Ecto neural progenitor cell (in vitro differentiated cells): ENCODE data around the gene NAV2.
A peak's percentile ranks its signal among the peaks of the same experiment; 100 is the strongest.
"Not testable (repeated sequence)": the region's sequence is repeated elsewhere in the genome, so short reads cannot be mapped to it uniquely, and the experiment has no call there.

Experiments
- DNase-seq: peaks from one replicate; pipeline ENCODE4 v3.0.0-alpha.2; 2018; ENCODE audit warnings: low spot score

NAV2 gene

DNA sequence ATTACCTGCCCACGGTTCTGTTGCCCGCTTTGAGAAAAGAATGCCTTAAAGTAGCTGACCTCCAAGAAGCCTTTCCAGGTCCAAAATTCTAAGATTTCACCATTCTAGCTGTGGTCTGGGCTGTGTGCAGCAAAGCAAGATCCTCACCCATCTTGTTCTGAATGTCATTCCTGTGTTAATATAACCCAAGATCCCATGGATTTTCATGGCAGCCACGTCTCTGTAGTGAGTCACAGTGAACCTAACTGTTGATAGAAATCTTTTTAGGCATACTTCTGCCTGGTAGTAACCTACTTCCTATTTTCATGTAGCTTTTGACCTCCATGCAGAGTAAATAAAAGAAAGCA is 210.0 kb downstream of the NAV2 start:
- no peak for DNase-seq

- no peak for DNase-seq
These were observed 211.0 kb downstream of the NAV2 start for GRCh38 chr11:19923626-19924025.

- no peak for DNase-seq
These were observed 211.7 kb downstream of the NAV2 start for GRCh38 chr11:19924311-19924710.

DNA sequence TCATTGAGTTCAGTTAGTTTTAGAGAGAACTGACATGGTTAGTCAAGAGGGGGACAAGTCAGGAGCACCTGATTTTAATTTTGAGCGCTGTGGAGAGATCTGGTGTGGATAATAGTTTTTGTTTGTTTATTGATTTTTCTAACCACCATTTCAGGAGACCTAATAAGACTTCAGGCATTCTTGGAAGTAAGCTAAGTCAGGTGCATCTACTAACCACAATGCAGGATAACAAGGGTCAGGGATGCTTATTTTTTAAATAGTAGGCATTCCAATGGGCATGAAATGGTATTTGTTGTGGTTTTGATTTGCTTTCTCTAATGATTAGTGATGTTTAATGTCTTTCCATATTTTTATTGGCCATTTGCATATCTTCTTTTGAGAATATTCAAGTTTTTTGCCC is 212.1 kb downstream of the NAV2 start:
- no peak for DNase-seq

GRCh38 chr11:19927403-19927802 is 214.8 kb downstream of the NAV2 start:
- not testable (repeated sequence) for DNase-seq

GRCh38 chr11:19929147-19929546 is 216.5 kb downstream of the NAV2 start:
- no peak for DNase-seq

- DNase-seq, result no peak
These were observed 217.0 kb downstream of the NAV2 start for GRCh38 chr11:19929655-19930054.

GRCh38 chr11:19931141-19931770 is 218.6 kb downstream of the NAV2 start:
- no peak for DNase-seq

DNA sequence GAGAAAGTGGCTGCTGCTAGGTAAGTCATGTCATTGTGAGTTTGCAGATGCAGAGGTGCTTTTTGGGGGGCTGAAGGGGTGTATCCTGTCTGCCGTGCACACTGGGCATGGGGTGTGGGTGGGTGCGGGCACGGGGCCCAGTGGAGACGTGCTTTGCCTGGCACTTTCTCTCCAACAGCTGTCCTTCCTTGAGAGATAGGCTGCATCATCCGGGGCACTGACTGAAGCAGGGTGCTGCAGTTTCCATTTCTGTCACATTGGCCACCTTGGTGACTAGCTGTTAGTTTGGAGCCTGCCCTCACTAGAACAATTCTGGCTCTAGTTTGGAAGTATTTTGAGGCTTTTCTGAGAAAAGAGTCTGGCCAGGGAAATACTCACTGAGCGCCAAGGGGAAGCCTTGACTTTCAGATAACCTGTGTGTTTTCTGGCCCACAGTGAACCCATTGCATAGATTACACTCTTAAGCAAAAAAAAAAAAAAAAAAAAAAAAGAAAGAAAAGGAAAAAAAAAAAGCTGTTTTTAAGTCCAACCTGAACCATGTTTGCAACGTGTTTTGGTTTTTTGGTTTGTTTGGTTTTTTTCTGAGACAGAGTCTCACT is 219.2 kb downstream of the NAV2 start:
- DNase-seq, result no peak

DNA sequence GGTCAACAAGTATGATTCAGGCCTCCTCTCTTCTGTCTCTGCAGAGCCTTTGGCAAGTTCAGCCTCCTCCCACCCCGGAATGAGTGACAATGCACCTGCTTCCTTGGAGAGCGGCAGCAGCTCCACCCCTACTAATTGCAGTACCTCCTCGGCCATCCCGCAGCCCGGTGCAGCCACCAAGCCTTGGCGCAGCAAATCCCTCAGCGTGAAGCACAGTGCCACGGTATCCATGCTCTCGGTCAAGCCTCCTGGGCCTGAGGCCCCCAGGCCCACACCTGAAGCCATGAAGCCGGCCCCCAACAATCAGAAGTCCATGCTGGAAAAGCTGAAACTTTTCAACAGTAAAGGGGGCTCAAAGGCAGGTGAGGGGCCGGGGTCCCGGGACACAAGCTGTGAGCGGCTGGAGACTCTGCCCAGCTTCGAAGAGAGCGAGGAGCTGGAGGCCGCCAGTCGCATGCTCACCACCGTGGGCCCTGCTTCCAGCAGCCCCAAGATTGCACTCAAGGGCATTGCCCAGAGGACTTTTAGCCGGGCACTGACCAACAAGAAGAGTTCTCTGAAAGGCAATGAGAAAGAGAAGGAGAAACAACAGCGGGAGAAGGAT is 220.6 kb downstream of the NAV2 start:
- no peak for DNase-seq

- no peak for DNase-seq
These were observed 221.3 kb downstream of the NAV2 start for GRCh38 chr11:19933801-19934488.

- DNase-seq, result no peak
These were observed 222.2 kb downstream of the NAV2 start for GRCh38 chr11:19934828-19935259.

- no peak for DNase-seq
These were observed 222.9 kb downstream of the NAV2 start for GRCh38 chr11:19935507-19935906.

DNA sequence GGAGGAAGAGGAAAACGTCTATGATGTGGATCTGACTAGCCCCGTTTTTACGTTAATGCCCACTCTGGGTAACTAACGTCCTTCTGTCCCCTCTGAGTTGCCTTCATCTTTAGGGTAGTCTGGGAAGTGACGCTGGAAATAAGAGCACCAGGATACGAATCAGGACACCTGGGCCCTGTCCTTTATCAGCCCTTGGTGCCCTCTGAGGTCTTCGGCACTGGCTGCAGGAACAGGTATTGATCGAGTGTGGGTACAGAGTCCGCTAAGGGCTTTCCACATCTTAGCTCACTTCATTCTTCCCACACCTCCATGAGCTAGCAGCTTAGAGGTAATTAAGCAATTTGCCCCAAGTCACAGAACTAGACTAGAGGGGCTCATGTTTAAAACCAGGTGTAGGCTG is 223.8 kb downstream of the NAV2 start:
- no peak for DNase-seq

- peak; percentile 69 for DNase-seq
These were observed 225.7 kb downstream of the NAV2 start for GRCh38 chr11:19938169-19938856.

GRCh38 chr11:19938866-19939265 is 226.2 kb downstream of the NAV2 start:
- DNase-seq, result no peak

GRCh38 chr11:19939415-19939929 is 226.8 kb downstream of the NAV2 start:
- no peak for DNase-seq

DNA sequence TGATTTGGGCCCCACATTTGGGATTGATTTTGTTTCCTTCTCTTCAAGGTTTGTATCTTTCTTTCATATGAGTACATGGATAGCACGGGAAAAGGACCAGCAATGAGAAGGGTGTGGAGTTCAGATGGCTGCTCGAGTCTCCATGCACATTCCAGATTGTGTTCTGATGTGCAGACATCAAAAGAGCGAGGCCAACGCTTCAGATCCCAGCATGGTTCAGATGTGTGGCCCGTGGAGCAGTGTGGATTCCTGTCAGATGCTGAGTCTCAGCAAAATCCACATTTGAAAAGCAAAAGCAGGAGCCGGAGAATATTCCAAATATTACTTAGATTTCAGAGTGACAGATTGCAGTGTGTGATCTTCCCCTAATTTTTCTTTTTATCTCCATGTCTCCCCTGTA is 228.2 kb downstream of the NAV2 start:
- DNase-seq, result no peak

GRCh38 chr11:19946681-19947080 is 234.0 kb downstream of the NAV2 start:
- no peak for DNase-seq

- DNase-seq, result no peak
These were observed 235.0 kb downstream of the NAV2 start for GRCh38 chr11:19947537-19948114.

DNA sequence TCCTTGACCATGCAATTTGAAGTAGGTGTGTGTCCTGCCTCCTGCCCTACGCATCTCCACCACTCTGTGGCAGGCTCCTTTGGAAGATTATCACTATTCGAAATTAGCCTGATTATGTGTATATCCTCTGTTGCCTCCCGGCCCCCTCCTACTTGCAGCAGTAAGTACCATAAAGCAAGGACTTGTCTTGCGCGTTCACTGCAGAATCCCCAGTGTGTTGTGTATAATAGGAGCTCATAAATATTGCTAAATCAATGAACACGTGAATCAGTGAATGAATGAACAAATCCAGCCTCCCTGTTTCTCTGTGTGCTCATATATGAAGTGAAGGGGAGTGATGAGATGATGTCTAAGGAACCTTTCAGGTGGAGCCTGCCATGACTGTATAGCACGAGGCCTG is 237.0 kb downstream of the NAV2 start:
- DNase-seq, result peak; percentile 12

GRCh38 chr11:19951558-19952115 is 239.0 kb downstream of the NAV2 start:
- peak; percentile 33 for DNase-seq
